Measurements from ENCODE around the gene RAB6A. TPM values are rescaled to one million over a fixed set of nuclear protein-coding genes. Genes with fewer than 3 reads are reported as not detected.
A peak's percentile ranks its signal among the peaks of the same experiment; 100 is the strongest.

The RAB6A gene
- total RNA-seq, 1 experiment from 2014 or later: 105 TPM

GRCh38 chr11:73797457-73797856, 36.6 kb upstream of the RAB6A start:
- no peak for DNase-seq (ENCODE audit: low spot score)
- no peak for TF ChIP-seq EZH2 (IDR thresholded peaks at IDR 0.05; ENCODE audit: borderline replicate concordance, low read depth, low read length, poor library complexity, severe bottlenecking)
- TF ChIP-seq CTCF (conservative IDR thresholded peaks at IDR 0.05; ENCODE audit: low read depth, low read length): no peak
- H3K4me3 ChIP-seq (ENCODE audit: low read depth, low read length, poor library complexity, severe bottlenecking): no peak overlapping the region
- ChIA-PET POLR2A (ENCODE audit: low non-redundant PET) (no interaction called here), CTCF (no interaction called here)
- no peaks in the 10 kb centered on the region for H3K4me1 ChIP-seq (ENCODE audit: insufficient read depth, low read length, poor library complexity, severe bottlenecking)
- H3K27me3 ChIP-seq (replicated peaks; ENCODE audit: insufficient read depth, low read depth, low read length, poor library complexity): no peaks in the 10 kb centered on the region
- no peak overlapping the region for H3K27ac ChIP-seq (ENCODE audit: low read depth, low read length, poor library complexity, severe bottlenecking)
- no TSS peak for BruUV-seq (replicated peaks)
- intact Hi-C loops (cut with micrococcal nuclease; ENCODE audit: unreplicated experiment): no loop called here
- H3K9me3 ChIP-seq (ENCODE audit: low read depth, low read length, poor library complexity, severe bottlenecking): no peaks in the 10 kb centered on the region
- no peaks in the 10 kb centered on the region for H3K36me3 ChIP-seq (ENCODE audit: insufficient read depth, low read length, poor library complexity, severe bottlenecking)

- CTCF ChIA-PET: no interaction called here
- peak; percentile 25 for DNase-seq (ENCODE audit: low spot score)
These were observed 35.2 kb upstream of the RAB6A start for GRCh38 chr11:73795925-73796632.

GRCh38 chr11:73792584-73792983, 31.7 kb upstream of the RAB6A start:
- Histone ChIP-seq H3K4me1 (ENCODE audit: insufficient read depth, low read length, poor library complexity, severe bottlenecking) (peaks cover 10% of the 10 kb centered on the region), H3K36me3 (ENCODE audit: insufficient read depth, low read length, poor library complexity, severe bottlenecking) (no peaks in the 10 kb centered on the region), H3K27ac (ENCODE audit: low read depth, low read length, poor library complexity, severe bottlenecking) (no peak overlapping the region), H3K9me3 (ENCODE audit: low read depth, low read length, poor library complexity, severe bottlenecking) (no peaks in the 10 kb centered on the region), H3K27me3 (replicated peaks; ENCODE audit: insufficient read depth, low read depth, low read length, poor library complexity) (no peaks in the 10 kb centered on the region), H3K4me3 (ENCODE audit: low read depth, low read length, poor library complexity, severe bottlenecking) (no peak overlapping the region)
- ChIA-PET POLR2A (ENCODE audit: low non-redundant PET) (no interaction called here), CTCF (no interaction called here)
- no peak for TF ChIP-seq EZH2 (IDR thresholded peaks at IDR 0.05; ENCODE audit: borderline replicate concordance, low read depth, low read length, poor library complexity, severe bottlenecking)
- no peak for TF ChIP-seq CTCF (conservative IDR thresholded peaks at IDR 0.05; ENCODE audit: low read depth, low read length)
- DNase-seq (ENCODE audit: low spot score): no peak
- BruUV-seq (replicated peaks): no TSS peak
- intact Hi-C loops (cut with micrococcal nuclease; ENCODE audit: unreplicated experiment): no loop called here

More at GRCh38 chr11:73795925-73796632, 35.2 kb upstream of the RAB6A start:
- Histone ChIP-seq H3K4me1 (ENCODE audit: insufficient read depth, low read length, poor library complexity, severe bottlenecking) (no peaks in the 10 kb centered on the region), H3K9me3 (ENCODE audit: low read depth, low read length, poor library complexity, severe bottlenecking) (no peaks in the 10 kb centered on the region), H3K36me3 (ENCODE audit: insufficient read depth, low read length, poor library complexity, severe bottlenecking) (no peaks in the 10 kb centered on the region), H3K4me3 (ENCODE audit: low read depth, low read length, poor library complexity, severe bottlenecking) (no peak overlapping the region), H3K27me3 (replicated peaks; ENCODE audit: insufficient read depth, low read depth, low read length, poor library complexity) (no peaks in the 10 kb centered on the region), H3K27ac (ENCODE audit: low read depth, low read length, poor library complexity, severe bottlenecking) (no peak overlapping the region)
- POLR2A ChIA-PET (ENCODE audit: low non-redundant PET): no interaction called here
- intact Hi-C loops (cut with micrococcal nuclease; ENCODE audit: unreplicated experiment): no loop called here
- BruUV-seq (replicated peaks): no TSS peak
- TF ChIP-seq EZH2 (IDR thresholded peaks at IDR 0.05; ENCODE audit: borderline replicate concordance, low read depth, low read length, poor library complexity, severe bottlenecking) (no peak), CTCF (conservative IDR thresholded peaks at IDR 0.05; ENCODE audit: low read depth, low read length) (no peak)

Measured in A673 (cell line).